ENCODE results near the gene DGAT2. TPM values are rescaled to one million over a fixed set of nuclear protein-coding genes. Genes with fewer than 3 reads are reported as not detected.

Gene DGAT2
- total RNA-seq, 1 experiment from 2014 or later = 2.8 TPM

GRCh38 chr11:75762158-75762557 is 6.4 kb upstream of the DGAT2 start:
- no peak overlapping the region for H4K8ac ChIP-seq (replicated peaks; ENCODE audit: insufficient read length, low read depth, low read length)
- H3K23me2 ChIP-seq (ENCODE audit: insufficient read length, low read depth, low read length, poor library complexity, severe bottlenecking) = no peaks in the 10 kb centered on the region
- no peak overlapping the region for H2BK12ac ChIP-seq (ENCODE audit: insufficient read length, low read depth, low read length)
- H3K4me2 ChIP-seq (ENCODE audit: insufficient read depth, insufficient read length, low read length) = no peak overlapping the region
- no peak overlapping the region for H3K56ac ChIP-seq (ENCODE audit: insufficient read length, low read depth, low read length)
- peaks cover 48% of the 10 kb centered on the region for H3K27me3 Mint-ChIP-seq (ENCODE audit: low read depth)
- H3K36me3 Mint-ChIP-seq (ENCODE audit: insufficient read depth in 1 of 3, low read depth in 3 of 3) = no peaks in the 10 kb centered on the region; a peak in 1 of 7 replicates
- H3K4me3 Mint-ChIP-seq = no peak overlapping the region
- H2AFZ ChIP-seq (ENCODE audit: low read length) = no peak overlapping the region
- no peak overlapping the region for H3K18ac ChIP-seq (ENCODE audit: insufficient read length, low read depth, low read length)
- H3K9ac ChIP-seq (ENCODE audit: extremely low read depth, insufficient read length, low read length) = no peak overlapping the region
- TF ChIP-seq CTCF (conservative IDR thresholded peaks at IDR 0.05) = no peak
- no peaks in the 10 kb centered on the region for H3K79me1 ChIP-seq (ENCODE audit: insufficient read depth, low read depth, low read length, poor library complexity, severe bottlenecking)
- no peaks in the 10 kb centered on the region for H3K27me3 ChIP-seq (ENCODE audit: insufficient read depth, low read length)
- H3K4me1 Mint-ChIP-seq = peaks cover 14 to 22% of the 10 kb centered on the region in 2 experiments
- H2BK120ac ChIP-seq (ENCODE audit: low read depth, low read length, poor library complexity, severe bottlenecking) = no peak overlapping the region
- DNase-seq = no peak
- no peak overlapping the region for H4K5ac ChIP-seq (ENCODE audit: insufficient read length, low read depth, low read length)
- no peak overlapping the region for H3K4ac ChIP-seq (ENCODE audit: low read depth, low read length)
- H4K20me1 ChIP-seq (ENCODE audit: control insufficient read depth, insufficient read depth, insufficient read length) = no peaks in the 10 kb centered on the region
- no peak overlapping the region for H3T11ph ChIP-seq (ENCODE audit: low read length)
- no CpG with 5 or more reads among the region's 8 CpGs for WGBS (ENCODE audit: extremely low coverage, insufficient read length, low lambda C conversion rate)
- no peaks in the 10 kb centered on the region for H3K4me1 ChIP-seq (ENCODE audit: insufficient read depth, low read length)
- H3K79me2 ChIP-seq (ENCODE audit: insufficient read depth, low read length) = no peaks in the 10 kb centered on the region
- H3K9me3 Mint-ChIP-seq = peaks cover 0 to 3% of the 10 kb centered on the region in 2 experiments; a peak in 3 of 5 replicates
- H3K27ac Mint-ChIP-seq = no peak overlapping the region
- H2BK5ac ChIP-seq (ENCODE audit: insufficient read length, low read length) = no peak overlapping the region
- H2AK5ac ChIP-seq (ENCODE audit: insufficient read length, low read length) = no peak overlapping the region
- no peaks in the 10 kb centered on the region for H3K9me3 ChIP-seq (ENCODE audit: control insufficient read depth, low read depth, low read length)
- no peak overlapping the region for H2BK15ac ChIP-seq (ENCODE audit: low read depth, low read length)
- H3K23ac ChIP-seq (ENCODE audit: insufficient read length, low read depth, low read length) = no peak overlapping the region
- no peak overlapping the region for H2BK20ac ChIP-seq (ENCODE audit: low read depth, low read length, poor library complexity, severe bottlenecking)
- H3K14ac ChIP-seq (ENCODE audit: insufficient read depth, low read length) = no peak overlapping the region
- H4K91ac ChIP-seq (ENCODE audit: insufficient read length, low read depth, low read length) = no peak overlapping the region
- H3K27ac ChIP-seq (ENCODE audit: insufficient read length, low read depth, low read length) = no peak overlapping the region
